CD4-positive, alpha-beta T cell treated with Interleukin-10 for 1 hour (primary cell): ENCODE measurements around the gene ATOH8.

Experiments used
- DNase-seq: peaks from one replicate; pipeline ENCODE4 v3.0.0-alpha.2; 2020

Gene ATOH8

GRCh38 chr2:85772019-85772745 is 18.4 kb downstream of the ATOH8 start:
- no peak for DNase-seq

DNA sequence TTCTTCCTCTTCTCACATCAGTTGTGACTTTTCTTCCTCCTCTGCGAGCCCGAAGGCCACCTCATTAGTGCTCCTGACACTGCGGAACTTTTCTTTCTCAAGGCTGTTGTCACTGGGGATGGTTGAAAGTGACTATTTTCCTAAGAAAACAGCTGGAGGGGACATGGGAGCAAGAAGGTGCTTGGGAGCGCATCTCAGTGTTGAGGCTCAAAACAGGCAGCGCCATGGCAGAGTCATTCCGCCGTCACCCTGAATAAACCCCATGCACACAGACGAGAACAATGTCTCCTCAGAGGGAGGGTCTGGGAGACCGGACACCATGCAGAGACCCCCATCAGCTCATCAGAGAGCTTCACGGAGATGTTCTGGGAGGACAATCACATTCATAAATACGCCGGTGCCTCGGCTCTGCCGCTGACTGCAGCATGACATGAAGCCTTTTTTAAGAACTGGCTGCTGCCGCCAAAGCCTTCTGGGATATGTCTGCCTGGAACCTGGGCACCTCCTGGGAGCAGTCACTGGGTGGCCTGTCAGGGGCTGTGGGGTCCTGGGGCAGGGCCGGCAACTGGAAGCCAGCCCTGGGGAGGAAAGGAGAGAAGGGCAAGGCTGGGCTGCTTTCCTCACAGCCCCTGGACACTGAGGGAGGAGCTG is 19.2 kb downstream of the ATOH8 start:
- no peak for DNase-seq

DNA sequence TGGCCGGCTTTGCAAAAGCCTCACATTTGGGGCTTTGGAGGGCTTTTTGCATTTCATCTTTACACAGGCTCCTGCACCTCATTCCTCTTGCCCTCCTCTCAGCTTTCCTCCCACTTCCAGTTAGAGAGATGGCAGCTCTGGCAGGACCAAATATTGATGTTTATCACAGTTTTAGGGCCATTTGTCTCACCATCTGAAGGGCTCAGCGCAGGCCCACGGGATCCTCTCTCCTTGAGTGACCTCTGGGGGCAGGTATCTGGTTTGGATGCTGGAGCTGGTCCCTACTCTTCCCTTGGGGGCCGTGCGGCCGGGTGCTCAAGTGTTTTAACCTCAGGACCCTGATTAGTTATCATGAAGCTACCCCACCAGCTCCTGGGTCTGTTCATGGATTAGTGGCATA is 19.9 kb downstream of the ATOH8 start:
- DNase-seq = no peak

DNA sequence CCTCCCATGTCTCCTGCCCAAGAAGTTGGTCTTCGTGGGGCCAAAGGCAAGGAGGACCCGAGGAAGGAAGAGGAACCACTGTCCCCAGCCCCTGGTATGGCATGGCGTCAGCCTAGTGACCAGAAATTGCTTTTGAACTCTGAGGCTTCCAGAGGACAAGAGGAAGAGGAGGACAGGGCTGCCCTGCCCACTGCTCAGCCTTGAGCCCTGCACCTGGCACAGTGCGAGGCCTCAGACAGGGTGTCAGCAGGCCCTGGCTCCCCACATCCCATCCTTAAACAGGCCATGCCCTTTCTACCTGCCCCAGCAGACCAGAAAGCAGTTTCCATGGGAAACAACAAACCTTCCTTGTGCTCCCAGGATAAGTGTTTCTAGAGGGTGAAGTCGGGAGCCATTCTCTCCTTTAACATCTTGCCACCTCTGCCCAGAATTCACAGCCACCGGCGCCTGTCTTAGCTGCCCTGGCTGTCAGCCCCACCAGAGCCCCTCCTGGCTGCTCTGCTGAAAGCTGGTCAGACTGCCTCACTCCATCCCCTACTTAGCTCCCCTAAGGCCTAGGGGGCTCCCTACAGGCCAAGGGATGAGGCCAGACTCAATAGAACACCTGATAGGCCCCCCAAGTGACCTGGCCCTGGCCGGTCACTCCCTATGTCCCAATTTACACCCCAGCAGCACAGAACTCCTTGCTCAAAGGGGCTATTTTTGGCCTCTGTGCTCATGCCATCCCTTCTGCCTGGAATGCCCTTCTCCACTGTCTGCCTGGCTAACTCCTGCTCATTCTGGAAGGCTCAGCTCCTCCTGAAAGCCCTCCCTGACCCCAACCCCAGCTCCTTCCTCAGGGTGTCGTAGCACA is 20.6 kb downstream of the ATOH8 start:
- DNase-seq = no peak

GRCh38 chr2:85775406-85776381 is 21.9 kb downstream of the ATOH8 start:
- no peak for DNase-seq

DNA sequence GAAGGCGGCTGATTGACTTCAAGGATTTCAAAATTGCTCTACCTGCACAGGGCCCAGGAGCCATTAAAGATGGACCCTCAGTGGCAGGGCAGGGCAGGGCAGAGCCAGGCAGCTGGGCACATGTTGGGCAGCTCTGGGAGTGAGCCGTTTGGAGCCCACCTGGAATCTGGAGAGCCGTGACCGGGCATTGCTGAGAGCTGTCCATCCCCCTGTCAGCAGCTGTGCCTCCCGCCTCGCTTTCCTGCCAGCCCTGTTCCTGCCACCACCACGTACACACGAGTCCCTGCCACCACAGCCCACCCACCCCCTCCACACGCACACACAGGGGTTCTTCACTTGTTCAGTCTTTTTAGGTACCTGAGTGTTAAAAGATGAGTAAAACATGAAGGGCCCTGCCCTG is 22.9 kb downstream of the ATOH8 start:
- DNase-seq = no peak

- no peak for DNase-seq
Observed at GRCh38 chr2:85777441-85777861, 23.7 kb downstream of the ATOH8 start.

DNA sequence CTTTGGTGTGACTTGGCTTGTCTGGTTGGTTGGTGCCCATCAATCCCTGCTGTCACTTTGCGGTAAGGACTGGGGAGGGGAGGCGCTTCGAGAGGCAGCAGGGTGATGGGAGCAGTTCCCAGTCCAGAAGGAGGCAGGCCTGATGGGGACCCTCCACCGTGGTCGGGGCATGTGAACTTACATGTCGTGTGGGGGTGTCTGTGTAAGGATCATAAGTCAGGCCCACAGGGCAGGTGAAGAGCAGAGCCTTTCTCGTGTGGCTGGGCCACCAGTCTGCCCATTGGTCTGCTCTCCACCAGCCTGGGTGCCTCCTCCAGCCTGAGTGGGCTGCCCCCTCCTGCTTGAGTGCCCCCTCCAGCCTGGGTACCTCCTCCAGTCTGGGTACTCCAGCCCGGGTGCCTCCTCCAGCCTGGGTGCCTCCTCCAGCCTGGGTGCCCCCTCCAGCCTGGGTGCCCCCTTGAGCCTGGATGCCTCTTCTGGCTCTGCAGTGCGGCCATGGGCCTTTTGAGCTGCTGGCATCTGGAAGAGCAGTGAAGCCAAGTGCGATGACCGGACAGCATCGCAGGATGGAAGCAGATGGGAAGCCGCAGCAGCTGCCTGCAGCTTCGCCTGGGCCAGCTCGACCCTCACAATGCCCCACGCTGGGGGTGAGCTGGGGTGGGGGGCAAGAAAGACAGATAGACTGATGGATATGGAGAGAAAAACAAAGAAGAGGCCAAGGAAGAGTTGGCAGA is 25.0 kb downstream of the ATOH8 start:
- no peak for DNase-seq

- no peak for DNase-seq
Observed at GRCh38 chr2:85779641-85780315, 26.0 kb downstream of the ATOH8 start.

- no peak for DNase-seq
Observed at GRCh38 chr2:85780316-85781012, 26.7 kb downstream of the ATOH8 start.

DNA sequence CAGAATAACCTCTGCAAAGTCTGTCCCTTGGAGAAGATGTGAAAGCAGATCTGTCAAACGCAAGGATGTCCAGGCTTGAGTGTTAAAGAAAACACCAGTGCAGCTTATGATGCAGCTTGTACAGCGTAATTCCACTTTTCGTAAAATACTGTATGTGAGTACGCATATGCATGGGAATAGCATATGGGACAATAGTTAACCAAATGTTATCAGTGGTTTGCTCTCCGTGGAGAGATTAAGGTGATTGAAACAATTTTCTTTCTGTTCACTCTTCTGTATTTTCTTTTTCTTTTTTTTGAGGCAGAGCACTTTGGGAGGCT is 27.2 kb downstream of the ATOH8 start:
- no peak for DNase-seq

DNA sequence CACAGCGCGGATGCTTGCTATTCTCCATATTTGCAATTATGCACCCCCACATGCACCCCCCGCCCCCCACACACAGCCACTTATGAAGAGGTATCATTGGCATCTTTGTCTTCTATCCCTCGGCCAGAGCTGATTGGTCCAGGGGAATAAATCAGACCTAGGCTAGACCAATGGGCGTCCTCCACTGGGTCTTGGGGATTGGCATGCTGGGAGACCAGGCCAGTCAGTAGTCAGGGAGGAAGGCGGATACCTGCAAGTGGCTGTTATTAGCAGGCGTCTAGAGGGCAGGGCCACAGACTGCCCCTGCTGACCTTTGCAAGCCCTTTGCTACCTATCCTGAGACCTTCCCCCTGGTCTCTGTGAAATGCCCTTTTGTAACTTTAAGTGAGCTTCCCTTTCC is 30.0 kb downstream of the ATOH8 start:
- DNase-seq = no peak

DNA sequence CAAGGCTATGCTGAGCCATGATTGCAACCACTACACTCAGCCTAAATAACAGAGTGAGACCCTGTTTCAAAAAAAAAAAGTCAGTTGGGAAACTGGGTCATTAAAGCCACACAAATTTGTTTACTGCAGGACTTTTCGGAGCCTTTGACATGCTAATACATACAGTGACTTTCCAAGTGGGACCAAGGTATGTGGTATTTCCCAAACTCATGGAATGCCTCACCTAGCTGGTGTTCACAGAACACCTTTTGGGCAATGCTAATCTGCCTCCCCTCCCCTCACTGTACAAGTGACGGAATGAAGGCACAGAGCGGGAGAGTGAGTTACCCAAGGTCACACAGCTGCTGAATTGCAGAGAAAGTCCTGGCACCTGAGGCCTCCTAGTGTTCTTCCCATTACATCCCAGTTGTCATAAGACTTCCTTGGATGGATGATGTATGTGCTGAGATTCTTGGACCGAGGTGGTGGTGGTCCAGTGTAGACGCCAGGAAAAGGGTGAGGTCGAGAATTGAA is 30.7 kb downstream of the ATOH8 start:
- no peak for DNase-seq

DNA sequence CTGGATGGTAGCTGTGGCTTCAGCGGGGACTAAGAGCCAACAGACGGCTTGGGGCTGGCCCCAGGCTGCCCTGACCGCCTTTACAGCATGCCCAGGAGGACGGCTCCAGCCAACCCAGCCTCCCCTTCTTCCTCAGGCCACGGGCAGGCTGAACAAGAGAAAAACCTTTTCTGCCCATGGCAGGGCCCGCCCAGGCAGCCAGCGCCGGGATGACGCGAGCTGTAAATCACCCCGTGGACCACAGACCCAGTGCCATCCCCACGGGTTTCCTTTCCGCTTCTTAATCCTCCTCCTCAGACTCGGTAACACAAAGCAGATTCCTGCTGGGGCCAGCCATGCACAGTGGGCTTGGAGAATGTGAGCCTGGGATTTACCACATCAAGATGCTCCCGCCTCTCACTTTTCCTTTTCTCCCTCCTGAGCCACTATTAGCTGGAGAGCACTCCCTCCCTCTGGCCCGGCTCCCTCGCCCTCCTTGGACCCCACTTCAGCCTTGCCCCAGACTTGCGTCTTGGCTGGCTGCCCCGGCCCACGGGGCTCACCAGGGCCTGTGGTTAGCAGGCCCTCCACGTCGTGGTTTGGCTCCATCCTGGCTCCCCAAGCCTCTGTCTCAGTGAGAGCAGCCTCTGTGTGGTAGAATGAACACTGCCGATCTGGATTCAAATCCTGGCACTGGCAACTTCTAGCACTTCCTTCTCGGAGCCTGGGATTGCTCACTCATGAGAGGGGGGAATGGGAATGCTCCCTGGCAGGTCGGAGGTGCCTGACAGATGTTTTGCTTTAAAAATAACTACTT is 31.4 kb downstream of the ATOH8 start:
- no peak for DNase-seq

DNA sequence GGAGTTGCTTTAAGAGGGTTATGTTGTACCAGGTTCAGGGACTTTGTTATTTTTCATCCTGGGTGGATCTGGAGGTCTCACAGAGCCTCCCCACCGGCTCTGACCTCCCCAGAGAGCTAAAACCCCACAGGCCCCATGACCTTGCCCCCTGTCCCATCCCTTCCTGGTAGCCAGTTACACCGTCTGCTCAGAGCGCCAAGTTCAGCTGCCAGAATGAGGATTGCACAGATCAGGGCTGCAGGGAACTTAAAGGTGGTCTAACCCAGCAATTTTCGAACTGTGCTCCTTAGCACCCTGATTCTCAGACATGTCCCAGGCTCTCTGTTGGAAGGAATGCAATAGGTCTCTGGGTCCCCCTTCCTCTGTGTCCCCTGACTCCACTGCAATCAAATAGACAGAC is 32.1 kb downstream of the ATOH8 start:
- no peak for DNase-seq

- DNase-seq = no peak
Observed at GRCh38 chr2:85786444-85786843, 32.7 kb downstream of the ATOH8 start.

- DNase-seq = no peak
Observed at GRCh38 chr2:85786865-85787264, 33.1 kb downstream of the ATOH8 start.

- DNase-seq = no peak
Observed at GRCh38 chr2:85787282-85787980, 33.6 kb downstream of the ATOH8 start.

DNA sequence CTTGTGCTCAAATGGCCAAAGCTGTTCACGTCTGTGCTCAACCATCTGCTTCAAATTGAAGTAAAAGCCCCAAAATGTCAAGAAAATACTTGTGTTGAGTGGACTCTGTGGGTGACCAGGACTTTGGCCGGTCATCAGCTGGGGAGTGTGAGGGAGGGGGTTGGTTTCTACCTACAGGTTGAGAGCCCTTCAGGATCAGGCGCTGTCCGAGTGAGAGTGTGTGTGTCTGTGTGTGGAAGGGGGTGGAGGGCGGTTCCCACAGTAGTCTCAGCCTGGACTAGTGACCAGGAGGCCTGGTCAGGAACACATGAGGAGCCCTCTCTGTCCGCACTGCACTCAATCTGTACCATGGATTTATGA is 34.2 kb downstream of the ATOH8 start:
- DNase-seq = no peak
